ENCODE results near the gene LY6G5B. TPM values are rescaled to one million over a fixed set of nuclear protein-coding genes. Genes with fewer than 3 reads are reported as not detected.

The LY6G5B gene
- polyA plus RNA-seq, 10 donors = 5.6 to 24.0 (median 10.9) TPM

DNA sequence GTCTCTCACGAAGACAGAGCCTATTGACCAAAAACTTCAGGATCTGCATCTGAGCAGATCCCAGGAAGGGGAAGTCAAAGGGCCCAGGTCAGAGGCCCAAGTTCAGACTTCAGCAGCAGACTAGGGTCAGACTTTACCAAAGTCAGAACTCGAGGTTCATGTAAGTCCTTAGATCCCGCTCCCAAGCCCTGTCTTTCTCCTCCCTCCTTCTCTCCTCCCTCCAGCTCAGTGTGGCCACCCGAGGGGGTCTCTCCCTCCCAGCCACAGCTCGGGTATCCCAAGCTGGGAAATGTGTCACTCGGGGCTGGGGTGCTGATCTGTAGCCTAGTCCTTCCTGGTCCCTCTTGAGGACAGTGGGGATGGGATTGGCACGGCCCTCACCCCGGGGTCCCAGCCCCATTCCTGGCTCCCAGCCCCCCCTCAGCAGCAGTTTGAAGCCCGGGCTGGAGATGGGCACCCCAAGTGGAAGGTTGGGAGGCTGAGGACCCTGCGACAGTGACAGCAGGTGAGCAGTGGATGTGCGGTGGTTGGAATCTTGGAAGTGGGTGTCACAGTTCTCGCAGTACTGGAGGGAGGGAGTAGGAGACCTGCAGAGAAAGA lies 7.6 kb upstream of the LY6G5B start:
- DNase-seq = no peak

DNA sequence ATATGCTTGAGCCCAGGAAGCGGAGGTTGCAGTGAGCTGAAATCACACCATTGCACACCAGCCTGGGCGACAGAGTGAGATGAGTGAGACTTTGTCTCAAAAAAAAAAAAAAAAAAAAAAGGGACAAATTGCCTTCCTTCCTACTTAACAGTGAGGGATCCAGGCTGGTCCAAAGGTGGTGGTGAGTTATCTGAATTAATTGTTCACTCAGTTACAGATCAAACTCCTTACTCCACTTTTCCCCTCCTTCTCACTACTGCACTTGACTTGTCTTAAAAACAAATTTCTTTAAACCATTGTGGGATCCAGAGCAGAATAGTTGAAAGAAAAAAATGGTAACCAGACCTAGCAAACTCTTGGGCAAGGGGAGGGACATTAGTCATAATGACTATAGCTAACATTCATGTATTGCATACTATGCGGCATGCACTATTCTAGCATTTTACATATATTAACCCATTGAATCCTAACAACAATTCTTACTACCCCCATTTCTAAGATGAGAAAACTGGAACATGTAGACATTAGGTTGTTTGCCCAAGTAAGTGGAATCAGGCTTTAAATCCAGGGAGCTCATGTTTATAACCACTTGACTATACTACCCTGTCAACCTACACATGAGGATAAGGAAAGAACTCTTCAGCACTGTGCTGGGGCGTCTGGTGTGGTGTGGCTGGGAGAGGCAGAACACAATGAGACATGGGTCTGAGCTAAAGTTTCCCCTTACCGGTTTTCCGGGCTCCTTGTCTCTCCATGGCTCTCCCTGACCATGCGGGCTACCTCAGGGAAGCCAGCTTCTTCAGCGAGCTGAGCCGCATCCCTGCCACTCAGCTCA lies 6.4 kb upstream of the LY6G5B start:
- no peak for DNase-seq

DNA sequence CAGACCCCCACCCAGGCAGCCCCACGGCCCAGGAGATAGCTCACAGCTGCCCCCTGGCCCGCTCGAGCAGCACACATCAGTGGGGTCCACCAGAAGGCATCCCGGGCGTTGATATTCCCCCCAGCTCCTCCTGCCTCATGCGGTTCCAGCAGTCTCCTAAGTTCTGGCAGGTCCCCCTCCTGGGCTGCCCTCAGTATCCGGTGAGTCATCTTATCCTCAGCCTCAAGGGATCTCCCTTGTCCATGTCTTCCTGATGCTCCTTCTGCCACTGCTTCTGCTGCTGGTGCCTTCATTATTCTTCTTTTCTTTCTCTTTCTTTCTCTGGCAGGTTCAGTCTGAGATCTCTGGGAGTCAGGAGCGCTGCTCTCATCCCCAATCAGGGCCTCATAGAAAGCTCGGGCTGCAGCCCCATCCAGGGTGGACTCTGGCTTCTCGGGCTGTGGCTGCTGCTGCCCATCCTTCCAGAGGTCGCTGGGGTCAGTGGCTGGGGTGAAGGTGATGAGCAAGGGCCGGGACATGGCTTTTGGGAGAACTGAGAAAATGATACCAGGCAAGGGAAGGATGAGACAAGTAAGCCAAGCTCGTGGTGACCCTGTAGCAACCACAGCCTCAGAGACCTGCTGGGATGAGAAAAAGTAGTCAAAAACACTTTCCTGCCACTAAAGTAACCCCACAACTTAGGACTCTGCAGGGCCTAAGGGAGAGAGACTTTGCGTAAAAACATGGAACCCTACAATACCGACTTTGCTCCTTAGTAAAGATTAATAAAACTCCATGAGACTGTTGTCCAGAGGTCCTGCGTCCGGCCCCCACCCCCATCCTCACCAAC lies 5.6 kb upstream of the LY6G5B start:
- DNase-seq = peak in 2 of 3 donors; percentile 53 to 72

DNA sequence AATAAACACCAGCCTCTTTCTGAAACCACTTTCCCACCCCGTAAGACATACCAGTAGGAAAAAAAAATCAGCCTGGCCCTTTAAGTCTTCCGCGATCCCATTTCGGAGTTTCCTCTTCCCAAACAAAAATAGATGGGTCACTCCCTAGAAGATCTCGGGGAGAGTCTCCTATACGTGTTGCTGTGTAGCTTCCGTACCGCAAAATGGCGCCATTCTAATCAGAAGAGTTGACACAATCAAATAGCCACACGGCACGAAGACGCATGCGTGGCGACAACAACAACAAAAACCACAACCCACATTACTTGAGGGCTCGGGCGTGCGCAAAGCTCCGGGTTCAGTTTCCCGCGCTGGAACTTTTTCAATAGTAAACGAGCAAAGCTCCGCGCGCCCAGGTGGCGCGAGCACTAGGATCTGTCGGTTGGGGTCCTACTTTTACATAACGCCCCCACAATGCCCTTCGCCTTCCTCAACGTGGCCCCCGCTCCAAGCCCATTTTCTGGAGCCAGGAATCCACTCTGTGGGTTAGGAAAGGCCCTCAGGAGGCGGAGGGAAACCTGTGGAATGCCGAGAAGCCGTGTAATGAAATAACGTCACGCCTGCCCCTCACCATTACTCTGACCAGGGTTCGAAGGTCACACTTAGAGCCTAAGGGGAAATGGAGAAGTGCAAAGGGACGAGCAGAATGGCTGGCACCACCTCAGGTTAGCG lies 4.8 kb upstream of the LY6G5B start, which contains the start of gene GPANK1:
Gene GPANK1 (minus strand): TSS at position 208 of the 711 bp plus-strand sequence. CDS start 519 bp downstream, outside the sequence.
- DNase-seq = peak; percentile 97 to 99 (median 97)

DNA sequence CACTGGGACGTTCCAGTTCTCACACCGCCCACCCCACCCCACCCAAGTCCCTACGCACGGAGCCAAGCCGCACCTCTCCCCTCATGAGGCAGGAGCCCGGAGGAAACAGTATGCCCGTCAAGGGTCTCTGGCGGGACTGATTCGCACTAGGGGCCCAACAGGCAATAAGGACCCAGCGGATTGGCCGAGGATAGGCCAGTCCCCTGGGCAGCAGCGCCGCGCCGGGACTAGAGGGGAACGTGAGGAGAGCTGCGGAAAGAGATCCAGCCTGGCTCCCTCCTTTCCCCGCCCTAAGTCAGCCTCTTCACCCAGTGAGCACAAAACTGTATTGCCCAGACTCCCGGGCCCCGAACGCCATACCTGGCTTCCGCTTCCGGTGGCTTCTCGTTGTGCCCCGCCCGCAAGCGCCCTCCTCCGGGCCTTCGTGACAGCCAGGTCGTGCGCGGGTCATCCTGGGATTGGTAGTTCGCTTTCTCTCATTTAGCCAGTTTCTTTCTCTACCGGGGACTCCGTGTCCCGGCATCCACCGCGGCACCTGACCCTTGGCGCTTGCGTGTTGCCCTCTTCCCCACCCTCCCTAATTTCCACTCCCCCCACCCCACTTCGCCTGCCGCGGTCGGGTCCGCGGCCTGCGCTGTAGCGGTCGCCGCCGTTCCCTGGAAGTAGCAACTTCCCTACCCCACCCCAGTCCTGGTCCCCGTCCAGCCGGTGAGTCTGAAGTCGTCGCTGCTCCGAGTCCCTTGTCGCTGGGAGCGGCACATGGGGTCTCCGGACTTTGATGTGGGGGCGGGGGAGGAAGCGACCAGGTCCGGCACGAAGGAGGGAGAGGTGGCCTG lies 4.1 kb upstream of the LY6G5B start, which contains the start of gene CSNK2B:
Gene CSNK2B (plus strand): TSS at position 580 of the 836 bp plus-strand sequence. CDS start 752 bp downstream, outside the sequence.
- peak; percentile 98 to 99 (median 99) for DNase-seq

GRCh38 chr6:31666337-31666965 lies 3.3 kb upstream of the LY6G5B start:
- DNase-seq = peak in 1 of 3 donors; percentile 20

- DNase-seq = no peak
These were observed 6.6 kb downstream of the LY6G5B start for GRCh38 chr6:31676322-31676903.

DNA sequence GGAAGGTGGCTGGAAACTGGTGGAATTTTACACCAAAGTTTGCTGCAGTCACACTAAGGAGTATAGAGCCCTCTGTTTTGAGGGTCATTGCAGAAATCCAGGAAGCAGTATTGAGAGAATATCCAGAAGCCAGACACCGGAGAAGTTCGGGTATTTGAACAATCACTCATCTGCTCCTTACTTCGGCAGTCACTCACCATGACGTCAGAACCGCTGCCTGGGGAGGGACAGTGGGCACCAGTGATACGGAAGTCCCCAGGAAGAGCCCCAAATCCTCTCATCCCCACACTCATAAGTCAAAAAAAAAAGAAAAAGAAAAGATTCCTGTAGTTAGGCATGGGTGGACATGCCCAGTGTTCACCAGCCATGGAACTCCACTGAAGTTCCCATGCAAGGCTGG lies 7.1 kb downstream of the LY6G5B start:
- no peak for DNase-seq

GRCh38 chr6:31677955-31678354 lies 8.2 kb downstream of the LY6G5B start:
- DNase-seq = no peak

GRCh38 chr6:31680226-31681134 lies 10.7 kb downstream of the LY6G5B start, which contains the start of gene LY6G5C:
Gene LY6G5C (minus strand): TSS chr6:31681067. CDS start chr6:31680373, 694 bp downstream.
- DNase-seq = peak; percentile 78 to 95 (median 90)

GRCh38 chr6:31681135-31681671 lies 11.4 kb downstream of the LY6G5B start:
- DNase-seq = no peak

GRCh38 chr6:31683591-31683990 lies 13.8 kb downstream of the LY6G5B start:
- DNase-seq = peak in 1 of 3 donors; percentile 33

GRCh38 chr6:31686483-31686882 lies 16.7 kb downstream of the LY6G5B start:
- no peak for DNase-seq

DNA sequence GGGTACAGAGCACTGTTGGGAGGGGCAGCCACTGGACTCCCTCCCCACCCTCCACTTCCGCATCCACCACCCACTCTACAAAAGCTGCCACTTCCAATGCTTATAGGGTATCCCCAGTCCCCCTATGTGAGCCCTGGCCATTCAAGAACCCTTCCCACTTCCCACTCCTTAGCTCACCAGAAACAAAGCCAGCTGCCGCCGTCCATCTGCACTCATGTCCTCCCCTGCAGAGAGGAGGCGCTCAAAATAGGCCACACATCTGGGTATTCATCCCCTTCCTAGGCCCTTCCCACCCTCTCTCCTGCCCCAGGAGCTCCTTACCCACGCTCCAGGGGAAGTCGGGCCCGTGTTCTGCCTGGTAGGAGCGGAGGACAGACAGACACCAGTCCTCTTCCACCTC lies 17.5 kb downstream of the LY6G5B start:
- DNase-seq = no peak

DNA sequence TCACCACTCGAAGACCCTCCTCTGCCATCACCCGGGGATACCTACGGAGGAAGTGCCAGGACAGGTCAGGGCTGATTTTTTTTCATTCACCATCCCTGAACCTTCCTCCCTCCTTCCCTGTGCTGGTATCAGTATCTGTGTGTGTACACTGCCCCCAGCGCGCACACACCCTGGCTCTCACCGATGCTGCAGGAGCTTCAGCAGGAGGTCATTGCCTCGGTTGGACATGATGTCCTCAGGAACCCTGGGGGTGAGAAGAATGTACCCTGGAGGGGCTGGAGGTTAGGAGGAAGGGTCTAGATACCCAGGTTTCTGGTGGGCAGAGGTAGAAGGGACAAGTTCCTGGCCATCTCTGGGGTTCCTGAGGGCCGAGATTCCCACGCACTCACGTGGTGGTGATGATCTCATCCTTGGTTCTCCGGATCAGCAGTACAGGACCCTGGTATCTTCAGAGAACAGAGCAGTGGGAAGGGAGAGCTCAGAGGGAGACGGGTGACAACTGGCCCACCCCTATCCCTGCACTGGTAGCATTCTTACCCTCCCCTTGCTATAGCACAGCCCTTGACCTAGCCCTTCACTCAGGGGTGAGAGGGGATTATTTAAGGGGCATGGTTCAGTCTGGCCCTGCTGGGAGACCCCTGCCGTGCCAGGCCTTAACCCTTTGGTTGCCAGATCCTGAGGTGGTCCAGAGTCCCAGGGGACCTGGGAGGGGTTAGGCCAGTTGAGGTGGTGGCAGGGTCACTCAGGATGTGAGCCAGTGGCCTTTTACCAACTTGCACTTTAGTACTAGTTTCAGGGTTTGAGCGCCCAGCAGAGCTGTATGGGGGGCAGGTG lies 18.3 kb downstream of the LY6G5B start:
- no peak for DNase-seq

DNA sequence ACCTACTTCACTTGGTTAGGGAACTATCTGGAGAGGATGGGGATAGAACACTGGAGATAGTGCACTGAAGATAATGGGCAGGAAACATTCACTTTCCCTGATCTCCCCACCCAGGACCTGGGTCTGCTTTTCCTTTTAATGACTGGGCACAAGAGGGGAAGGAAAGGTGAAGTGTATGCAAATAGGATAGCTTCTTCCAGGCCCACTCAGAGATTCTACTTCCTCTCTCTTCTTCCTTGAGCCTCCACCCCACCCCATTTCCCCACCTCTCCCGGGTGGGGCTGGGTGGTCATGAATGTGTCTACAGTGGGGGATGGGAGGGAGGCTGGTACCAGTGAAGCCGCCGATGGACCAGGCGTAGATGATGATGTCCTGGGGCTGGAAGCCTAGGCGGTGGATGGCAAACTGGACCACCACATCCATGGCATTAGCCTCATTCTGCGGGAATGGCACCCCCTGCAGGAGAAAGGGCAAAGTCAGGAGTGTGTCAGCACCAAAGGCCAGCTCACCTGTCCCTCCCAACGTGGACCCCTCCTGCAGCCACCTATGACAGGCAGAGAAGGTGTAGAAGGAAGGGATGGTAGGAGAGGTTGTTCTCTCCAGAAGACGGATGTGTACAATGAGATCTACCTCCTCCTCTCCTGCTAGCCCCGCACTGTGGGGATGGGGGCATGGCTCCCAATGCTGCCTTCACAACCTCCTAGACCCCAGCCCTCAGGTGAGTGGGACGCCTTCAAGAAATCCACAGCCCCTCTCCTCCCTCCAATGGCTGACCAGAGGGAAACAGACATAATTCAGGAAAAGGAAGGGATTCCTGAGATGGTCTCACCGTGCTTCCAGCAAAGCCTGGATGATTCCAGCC lies 19.7 kb downstream of the LY6G5B start:
- no peak for DNase-seq
